T-helper 22 cell (primary cell): ENCODE results near the gene IL3.

Experiments
- DNase-seq: peaks from one replicate; pipeline ENCODE4 v3.0.0-alpha.2; 2020; ENCODE audit warnings: low read depth

The IL3 gene

DNA sequence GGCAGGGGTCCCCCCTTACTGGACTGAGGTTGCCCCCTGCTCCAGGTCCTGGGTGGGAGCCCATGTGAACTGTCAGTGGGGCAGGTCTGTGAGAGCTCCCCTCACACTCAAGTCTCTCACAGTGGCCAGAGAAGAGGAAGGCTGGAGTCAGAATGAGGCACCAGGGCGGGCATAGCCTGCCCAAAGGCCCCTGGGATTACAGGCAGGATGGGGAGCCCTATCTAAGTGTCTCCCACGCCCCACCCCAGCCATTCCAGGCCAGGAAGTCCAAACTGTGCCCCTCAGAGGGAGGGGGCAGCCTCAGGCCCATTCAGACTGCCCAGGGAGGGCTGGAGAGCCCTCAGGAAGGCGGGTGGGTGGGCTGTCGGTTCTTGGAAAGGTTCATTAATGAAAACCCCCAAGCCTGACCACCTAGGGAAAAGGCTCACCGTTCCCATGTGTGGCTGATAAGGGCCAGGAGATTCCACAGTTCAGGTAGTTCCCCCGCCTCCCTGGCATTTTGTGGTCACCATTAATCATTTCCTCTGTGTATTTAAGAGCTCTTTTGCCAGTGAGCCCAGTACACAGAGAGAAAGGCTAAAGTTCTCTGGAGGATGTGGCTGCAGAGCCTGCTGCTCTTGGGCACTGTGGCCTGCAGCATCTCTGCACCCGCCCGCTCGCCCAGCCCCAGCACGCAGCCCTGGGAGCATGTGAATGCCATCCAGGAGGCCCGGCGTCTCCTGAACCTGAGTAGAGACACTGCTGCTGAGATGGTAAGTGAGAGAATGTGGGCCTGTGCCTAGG, 13.0 kb downstream of the IL3 start, which contains the start of gene CSF2:
CSF2 (plus strand) TSS at position 559 of the 783 bp plus-strand sequence; CDS start at position 594, 35 bp downstream.
- no peak for DNase-seq

DNA sequence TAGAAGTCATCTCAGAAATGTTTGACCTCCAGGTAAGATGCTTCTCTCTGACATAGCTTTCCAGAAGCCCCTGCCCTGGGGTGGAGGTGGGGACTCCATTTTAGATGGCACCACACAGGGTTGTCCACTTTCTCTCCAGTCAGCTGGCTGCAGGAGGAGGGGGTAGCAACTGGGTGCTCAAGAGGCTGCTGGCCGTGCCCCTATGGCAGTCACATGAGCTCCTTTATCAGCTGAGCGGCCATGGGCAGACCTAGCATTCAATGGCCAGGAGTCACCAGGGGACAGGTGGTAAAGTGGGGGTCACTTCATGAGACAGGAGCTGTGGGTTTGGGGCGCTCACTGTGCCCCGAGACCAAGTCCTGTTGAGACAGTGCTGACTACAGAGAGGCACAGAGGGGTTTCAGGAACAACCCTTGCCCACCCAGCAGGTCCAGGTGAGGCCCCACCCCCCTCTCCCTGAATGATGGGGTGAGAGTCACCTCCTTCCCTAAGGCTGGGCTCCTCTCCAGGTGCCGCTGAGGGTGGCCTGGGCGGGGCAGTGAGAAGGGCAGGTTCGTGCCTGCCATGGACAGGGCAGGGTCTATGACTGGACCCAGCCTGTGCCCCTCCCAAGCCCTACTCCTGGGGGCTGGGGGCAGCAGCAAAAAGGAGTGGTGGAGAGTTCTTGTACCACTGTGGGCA, 13.8 kb downstream of the IL3 start:
- DNase-seq = no peak

DNA sequence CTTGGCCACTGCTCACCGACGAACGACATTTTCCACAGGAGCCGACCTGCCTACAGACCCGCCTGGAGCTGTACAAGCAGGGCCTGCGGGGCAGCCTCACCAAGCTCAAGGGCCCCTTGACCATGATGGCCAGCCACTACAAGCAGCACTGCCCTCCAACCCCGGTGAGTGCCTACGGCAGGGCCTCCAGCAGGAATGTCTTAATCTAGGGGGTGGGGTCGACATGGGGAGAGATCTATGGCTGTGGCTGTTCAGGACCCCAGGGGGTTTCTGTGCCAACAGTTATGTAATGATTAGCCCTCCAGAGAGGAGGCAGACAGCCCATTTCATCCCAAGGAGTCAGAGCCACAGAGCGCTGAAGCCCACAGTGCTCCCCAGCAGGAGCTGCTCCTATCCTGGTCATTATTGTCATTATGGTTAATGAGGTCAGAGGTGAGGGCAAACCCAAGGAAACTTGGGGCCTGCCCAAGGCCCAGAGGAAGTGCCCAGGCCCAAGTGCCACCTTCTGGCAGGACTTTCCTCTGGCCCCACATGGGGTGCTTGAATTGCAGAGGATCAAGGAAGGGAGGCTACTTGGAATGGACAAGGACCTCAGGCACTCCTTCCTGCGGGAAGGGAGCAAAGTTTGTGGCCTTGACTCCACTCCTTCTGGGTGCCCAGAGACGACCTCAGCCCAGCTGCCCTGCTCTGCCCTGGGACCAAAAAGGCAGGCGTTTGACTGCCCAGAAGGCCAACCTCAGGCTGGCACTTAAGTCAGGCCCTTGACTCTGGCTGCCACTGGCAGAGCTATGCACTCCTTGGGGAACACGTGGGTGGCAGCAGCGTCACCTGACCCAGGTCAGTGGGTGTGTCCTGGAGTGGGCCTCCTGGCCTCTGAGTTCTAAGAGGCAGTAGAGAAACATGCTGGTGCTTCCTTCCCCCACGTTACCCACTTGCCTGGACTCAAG, 14.6 kb downstream of the IL3 start:
- no peak for DNase-seq

DNA sequence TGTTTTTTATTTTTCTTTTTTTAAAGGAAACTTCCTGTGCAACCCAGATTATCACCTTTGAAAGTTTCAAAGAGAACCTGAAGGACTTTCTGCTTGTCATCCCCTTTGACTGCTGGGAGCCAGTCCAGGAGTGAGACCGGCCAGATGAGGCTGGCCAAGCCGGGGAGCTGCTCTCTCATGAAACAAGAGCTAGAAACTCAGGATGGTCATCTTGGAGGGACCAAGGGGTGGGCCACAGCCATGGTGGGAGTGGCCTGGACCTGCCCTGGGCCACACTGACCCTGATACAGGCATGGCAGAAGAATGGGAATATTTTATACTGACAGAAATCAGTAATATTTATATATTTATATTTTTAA, 15.2 kb downstream of the IL3 start:
- no peak for DNase-seq

DNA sequence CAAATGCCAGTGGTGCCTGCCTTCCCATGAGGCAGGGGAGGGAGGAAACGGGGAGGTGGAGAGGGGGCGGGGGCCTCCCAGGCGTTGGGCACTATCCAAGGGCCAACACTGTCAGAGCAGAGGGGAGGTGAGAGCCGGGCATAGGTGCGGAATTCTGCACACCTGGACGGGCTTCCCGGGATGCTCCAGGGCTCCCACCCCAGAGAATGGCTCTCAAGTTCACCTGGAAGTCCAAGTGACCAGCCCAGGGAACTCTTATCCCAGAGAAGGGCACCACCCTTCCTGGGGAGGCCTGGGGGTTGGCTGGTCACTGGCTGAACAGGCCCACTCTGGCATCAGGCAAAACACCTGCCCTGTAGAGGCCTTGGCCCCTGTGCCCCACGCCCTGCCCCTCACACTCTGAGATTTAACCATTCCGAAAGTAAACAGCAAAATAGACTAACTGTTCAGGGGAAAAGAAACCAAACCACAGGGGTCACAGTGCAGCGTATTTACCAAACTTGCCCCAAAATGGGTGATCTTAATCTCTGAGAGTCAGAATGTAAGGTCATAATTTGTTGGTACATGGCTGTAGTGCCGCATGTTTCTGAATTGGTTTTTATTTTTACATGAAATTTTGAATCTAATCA, 15.9 kb downstream of the IL3 start:
- no peak for DNase-seq

DNA sequence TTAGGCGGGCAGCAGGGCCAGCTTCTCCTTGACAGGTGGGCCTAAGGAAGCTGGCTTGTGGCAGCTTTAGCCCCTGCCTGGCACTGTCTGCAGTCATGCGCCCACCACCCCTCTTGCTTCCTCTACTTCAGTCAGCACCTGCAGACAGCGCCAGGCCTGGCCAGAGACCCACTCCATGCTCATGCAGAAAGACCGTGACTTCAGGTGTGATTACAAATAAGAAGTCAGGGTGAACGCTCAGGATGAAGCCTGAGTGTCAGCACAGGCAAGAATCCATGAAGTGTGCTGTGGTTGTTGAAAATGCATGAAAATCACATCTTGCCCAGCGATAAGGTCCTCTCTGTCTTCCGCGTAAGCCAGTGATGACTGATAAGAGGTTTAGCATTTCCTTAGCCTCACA, 16.5 kb downstream of the IL3 start:
- no peak for DNase-seq

DNA sequence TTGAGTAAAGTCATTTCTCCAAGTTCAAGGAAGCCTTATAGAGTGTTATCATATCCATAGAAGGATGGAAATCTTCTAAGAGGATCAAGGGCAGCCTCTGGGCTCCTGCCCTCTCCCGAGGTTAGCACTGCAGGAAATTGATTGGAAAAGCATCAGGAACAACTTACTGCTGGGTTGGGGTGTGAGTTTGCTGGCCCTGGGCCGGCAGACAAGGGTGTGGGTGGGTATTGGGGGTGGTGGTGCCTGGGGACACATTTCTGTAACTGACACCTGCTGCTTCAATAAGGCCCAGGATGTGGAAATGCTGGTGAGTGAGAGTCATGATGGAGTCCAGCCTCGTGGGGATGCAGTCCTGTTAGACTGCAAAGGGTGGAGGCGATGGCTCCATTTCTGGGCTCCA, 18.6 kb downstream of the IL3 start:
- DNase-seq = no peak

DNA sequence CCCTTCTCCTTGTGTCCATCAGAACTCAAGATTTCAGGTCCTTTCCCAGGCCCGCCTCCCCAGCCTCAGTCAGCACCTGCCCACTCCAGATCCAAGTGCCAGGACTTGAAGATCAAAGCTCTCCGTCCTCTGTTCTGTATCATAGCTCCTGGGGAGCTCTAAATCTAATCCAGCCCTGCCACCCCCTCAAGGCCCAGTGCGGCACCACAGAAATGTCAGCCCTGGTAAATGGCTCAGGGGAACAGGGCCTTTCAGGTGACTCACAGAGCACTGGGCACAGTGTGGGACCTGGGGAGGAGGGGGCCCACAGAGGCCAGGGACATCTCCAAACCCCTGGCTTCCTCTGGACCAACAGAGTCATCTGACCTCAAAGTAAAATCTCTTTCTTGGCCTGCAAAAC, 19.2 kb downstream of the IL3 start:
- DNase-seq = no peak

DNA sequence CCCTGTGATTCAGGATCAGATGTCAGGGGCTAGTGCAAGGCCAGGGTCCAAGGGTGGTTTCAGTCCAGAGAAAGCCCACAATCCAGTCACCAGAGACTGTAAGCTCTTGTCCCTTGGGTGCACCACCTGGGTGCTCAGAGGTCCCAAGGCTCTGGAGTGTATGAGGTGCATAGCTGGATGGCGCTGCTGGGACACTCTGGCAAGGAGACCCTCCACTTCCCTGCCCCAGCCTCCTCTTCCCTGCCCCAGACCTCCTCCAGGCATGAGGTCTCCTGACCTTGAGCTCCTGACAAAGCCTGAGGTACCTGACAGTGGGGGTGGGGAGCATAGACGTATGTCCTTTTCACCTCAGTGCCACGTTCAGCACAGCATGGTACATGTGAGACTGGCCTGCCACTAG, 20.1 kb downstream of the IL3 start:
- no peak for DNase-seq

DNA sequence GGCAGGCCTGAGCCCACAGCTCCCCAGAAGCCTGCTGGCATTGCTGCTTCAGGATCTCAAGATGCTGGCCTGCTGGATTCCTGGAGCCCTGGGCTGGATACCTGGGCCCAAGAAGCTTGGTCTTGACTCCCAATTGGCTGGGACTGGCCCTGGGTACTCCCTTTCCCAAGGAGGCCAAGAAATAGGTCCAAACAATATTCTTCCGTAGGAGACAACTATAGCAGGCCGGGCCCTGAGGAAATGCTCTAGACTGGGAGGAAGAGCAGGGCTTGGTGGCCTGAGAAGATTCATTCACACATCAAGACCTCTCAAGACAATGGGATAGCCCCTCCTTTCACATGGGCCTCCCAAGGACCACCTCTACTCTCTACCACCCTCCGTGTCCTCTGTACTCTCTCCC, 21.0 kb downstream of the IL3 start:
- DNase-seq = no peak

DNA sequence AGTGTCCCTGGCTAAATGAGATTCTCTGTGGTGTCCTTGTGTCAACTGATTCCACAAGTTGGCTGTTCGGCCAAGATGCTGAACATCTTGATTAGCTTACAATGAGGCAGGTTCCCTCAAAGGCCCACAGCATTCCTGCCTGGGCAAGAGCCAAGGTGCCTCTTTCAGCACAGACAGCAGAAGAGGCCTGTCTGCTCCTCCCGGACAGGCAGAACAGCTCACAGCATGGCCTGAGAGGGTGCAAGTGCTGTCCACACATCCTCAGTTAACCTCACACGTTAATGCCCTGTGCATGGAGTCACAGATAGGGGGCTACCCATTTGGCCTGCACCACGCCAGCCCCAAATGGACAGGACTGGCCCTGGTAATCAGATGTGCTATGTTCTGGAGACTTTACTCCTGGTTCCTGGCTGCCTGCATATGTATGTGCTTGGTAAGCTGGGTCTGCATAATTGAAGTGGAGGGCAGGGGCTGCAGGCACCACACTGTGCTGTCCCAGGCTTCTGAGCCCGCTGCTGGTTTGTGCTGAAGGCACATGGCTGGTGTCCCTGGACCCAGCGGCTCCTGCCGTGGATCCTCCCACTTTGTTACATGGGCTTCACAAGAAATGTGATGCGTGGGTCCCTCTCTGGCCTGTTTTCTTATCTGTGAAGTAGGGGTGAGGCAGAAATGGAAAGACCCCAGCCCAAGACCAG, 22.0 kb downstream of the IL3 start:
- DNase-seq = no peak

DNA sequence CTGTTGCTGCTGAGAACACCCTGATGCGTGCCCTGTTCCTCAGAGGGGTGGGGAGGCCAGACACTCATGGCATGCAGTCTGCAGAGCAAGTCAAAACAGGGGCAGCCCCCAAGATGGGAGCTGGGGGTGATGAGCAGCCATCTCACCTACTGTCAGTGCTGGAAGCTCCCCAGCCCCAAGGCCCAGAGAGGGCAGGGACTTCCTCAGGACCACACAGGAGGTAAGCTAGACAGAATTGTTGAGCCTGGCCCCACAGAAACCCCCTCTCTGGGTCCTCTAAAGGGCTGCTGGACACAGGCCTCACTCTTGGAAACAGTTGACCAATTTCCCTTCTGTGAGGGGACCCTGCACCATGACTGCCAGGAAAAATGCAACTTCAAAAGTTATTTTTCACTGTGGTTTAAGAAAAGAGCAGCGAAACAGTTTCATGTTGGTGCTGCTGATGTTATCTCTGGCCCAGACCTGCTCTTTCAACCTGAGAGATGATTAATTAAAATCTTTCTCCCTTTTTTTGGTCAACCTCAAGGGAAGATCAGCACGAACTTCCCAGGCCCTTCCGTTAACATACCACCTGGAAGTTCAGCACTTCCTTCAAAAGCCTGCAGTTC, 22.7 kb downstream of the IL3 start:
- DNase-seq = no peak

DNA sequence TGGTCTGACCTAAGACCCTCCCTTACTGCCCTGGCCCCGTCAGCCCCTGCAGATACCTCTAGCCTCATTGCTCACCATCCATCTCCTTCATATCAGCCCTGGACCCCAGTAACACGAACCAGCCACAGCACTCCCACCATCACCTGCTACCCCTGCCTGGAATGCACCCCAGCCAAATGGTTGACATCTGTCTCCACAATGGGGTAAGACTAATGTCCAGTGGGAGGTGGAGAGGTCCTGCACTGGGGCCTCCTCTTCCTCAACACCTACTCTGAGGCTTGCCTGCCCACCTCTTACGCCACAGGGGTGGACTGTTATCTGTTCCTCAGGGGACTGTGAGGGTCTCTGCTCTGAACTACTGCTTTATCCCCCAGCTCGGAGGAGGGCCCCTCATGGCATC, 25.2 kb downstream of the IL3 start:
- DNase-seq = no peak

DNA sequence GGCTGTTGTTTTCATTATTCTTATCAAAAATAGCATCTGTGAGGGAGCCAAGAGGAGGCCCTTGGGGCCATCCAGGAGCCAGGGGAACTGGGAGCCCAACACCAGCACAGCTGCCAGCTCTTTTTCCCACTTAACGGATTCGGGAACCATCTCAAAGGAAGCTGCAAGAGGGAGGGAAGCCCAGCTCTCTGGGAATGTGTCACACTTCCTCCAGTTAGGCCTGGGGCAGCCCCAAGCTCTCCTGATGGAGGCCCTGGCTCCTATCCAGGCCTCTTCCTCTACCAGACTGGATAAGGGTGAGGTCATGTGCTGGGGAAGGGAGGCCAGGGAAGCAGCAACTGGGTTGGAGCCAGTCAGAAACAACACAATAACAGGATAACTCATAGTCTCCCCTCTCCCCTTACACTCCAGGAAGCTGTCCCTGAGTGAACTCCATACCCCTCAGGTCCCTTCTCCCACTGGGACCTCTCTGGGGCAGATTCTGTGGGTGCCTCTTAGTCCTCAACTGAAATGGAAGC, 25.9 kb downstream of the IL3 start:
- no peak for DNase-seq

DNA sequence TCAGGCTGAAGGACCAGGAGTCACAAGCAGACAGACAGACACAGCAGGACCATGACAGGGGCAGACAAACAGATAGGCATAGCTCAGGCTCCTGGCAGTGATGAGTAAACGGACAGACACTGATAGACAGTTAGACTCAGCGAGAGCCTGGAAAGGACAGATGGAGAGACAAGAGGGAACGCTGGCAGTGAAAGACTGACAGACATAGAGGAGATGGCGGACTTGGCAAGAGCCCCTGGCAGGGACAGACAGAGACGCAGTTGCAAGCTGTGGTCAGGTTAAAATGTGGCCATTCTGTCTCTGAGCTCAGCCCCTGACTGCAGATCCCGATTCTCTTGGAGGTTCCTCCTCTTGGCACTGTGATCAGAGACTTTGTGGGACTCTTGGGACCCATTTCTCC, 26.7 kb downstream of the IL3 start:
- DNase-seq = no peak

DNA sequence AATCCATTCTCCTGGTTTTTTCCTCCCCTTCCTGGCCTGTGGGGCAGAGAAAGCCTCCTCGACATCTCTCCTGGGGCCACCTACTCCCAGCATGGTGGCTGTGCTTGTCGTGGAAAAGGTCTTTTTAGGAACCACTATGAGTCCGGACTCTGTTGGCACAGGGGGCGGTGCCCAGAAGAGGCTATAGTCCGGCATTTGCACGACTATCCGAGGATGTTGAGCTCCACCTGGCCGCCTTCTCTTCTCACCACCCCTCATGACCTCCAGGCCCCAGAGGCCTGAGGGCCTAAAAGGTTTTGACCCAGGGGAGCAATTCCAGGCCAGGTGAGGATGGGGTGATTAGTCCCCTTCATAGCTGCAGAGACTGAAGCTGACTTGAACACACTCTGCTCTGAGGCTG, 27.2 kb downstream of the IL3 start:
- DNase-seq = no peak

DNA sequence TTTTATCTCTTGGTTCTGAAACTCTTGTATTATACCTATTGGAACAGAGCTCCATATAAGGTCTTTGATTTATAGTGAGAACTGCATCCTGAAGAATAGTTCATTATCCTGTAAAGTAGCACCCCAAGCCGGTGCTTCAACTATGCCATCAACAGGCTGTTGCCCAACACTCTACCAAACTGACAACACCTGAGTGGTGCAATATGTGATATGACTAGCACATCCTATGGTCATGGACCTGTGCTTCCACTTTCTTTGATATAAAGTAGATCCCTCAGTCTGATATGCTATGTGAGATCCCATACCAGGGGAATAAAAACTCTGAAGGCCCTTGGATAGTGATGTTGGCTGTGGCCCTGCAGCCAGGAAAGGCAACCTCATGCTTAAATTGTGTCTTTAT, 28.9 kb downstream of the IL3 start:
- no peak for DNase-seq

DNA sequence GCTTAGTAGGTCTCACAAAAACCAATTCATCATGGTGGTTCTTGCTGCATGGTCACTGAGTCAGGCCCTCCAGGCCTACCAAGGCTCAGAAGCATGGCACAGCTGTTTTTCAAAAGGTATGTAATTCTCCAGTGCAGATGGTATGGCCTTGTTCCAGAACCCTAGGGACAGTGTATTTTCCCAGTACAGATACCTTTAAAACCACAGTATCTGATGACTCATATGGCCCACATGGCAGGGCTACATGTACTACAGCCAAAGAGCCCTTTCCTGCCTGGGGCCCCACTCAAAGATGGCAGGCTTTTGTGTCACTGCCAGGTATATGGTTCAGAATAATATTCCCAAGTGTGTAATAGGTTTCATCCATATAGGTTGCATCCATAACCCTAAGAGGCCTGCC, 29.7 kb downstream of the IL3 start:
- DNase-seq = no peak

DNA sequence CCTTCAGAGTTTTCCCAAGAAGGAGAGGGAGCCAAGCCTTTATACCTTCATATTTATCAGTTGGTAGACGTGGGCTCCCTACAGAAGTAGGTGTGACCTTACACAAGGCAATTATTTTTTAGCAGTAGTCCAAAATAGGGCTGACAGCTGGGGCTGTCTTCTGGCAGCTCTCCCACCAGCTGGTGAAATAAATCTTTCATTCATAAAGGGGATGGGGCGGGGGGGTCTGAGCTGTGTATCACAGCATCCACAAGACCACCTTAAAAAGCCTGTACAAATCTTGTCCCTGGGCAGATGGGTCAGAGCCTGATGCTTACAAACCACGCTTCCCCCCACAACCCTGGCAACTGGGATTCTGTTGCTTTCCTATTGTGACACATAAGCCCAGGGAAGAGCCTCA, 32.8 kb downstream of the IL3 start:
- no peak for DNase-seq

DNA sequence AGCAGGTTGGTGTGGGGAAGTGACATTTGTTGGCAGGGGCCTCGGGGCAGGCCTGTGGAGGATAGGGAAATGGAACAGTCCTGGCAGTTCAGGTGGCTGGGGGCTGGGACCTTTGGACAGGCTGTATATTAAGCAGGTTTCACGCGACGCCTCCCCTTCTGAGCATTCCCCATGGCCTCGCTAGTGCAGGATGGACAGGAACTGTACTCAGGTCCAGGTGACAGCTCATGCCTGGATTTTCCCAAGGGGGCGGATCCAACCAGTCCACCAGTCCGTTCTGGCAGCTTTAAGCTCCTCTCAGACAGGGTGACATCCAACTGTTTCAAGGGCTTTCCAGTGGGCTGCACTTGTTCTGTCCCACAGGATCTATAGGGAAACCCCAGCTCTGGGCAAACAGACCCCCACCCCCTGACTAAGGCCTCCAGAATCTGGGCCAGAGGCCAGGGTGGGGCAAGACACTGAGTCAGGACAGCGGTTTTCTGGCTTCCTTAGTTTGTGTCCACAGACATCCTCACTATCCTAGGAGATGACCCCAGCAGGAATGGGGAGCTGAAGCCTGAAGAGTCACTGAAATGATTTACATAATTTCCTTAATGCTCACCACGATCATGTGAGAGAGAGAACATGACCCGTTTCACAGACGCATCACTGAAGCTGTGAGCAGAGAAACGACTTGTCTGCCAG, 34.1 kb downstream of the IL3 start:
- DNase-seq = no peak

DNA sequence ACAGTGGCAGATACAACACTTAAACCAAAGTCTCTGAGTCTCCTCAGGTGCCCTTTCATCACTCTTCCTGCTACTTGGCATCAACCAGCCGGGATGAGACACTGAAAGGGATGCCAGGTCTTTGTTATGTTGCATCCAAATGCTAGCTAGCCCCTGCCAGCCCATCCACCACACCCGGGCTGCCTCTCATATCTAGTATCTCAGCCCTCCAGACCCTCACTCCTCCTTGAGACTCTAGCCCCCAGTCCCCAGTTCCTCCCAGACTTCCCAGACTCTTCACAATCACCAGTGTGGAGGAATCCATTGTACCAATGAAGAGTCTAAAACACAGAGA, 34.6 kb downstream of the IL3 start:
- DNase-seq = no peak
